Epithelial cell of prostate (primary cell): Measurements from ENCODE around the gene MED28.
A peak's percentile ranks its signal among the peaks of the same experiment; 100 is the strongest.

Experiments
- DNase-seq: peaks from one replicate; pipeline ENCODE4 v3.0.0-alpha.2; 2011; ENCODE audit warnings: low read depth, low spot score
- H3K27ac ChIP-seq: fragments of 450-650 bp; 2 replicates; pipeline ENCODE4 v1.5.1; 2017; ENCODE audit warnings: mild to moderate bottlenecking

The MED28 gene

GRCh38 chr4:17613761-17614415, 553 bp upstream of the MED28 start:
- DNase-seq: peak; percentile 27
- peak overlapping the region; percentile 73 for H3K27ac ChIP-seq

GRCh38 chr4:17616283-17616682, 1.8 kb downstream of the MED28 start:
- H3K27ac ChIP-seq: no peak overlapping the region
- DNase-seq: no peak

- peak overlapping the region; percentile 43 for H3K27ac ChIP-seq
- no peak for DNase-seq
Measured at GRCh38 chr4:17618926-17619325, 4.5 kb downstream of the MED28 start.

- H3K27ac ChIP-seq: peak overlapping the region; percentile 43
- DNase-seq: no peak
Measured at GRCh38 chr4:17619416-17620105, 5.1 kb downstream of the MED28 start.

- no peak overlapping the region for H3K27ac ChIP-seq
- DNase-seq: no peak
Measured at GRCh38 chr4:17623451-17624001, 9.1 kb downstream of the MED28 start.

GRCh38 chr4:17624821-17625220, 10.4 kb downstream of the MED28 start:
- no peak for DNase-seq
- no peak overlapping the region for H3K27ac ChIP-seq

- H3K27ac ChIP-seq: no peak overlapping the region
- no peak for DNase-seq
Measured at GRCh38 chr4:17630228-17630627, 15.8 kb downstream of the MED28 start.

- no peak for DNase-seq
- no peak overlapping the region for H3K27ac ChIP-seq
Measured at GRCh38 chr4:17633600-17633999, 19.2 kb downstream of the MED28 start.

GRCh38 chr4:17635056-17635455, 20.6 kb downstream of the MED28 start:
- no peak for DNase-seq
- H3K27ac ChIP-seq: no peak overlapping the region

- H3K27ac ChIP-seq: no peak overlapping the region
Measured at GRCh38 chr4:17636341-17636695, 21.9 kb downstream of the MED28 start.

GRCh38 chr4:17636696-17637622, 22.5 kb downstream of the MED28 start:
- no peak overlapping the region for H3K27ac ChIP-seq
- DNase-seq: no peak

More at GRCh38 chr4:17636341-17636695, 21.9 kb downstream of the MED28 start:
- DNase-seq: no peak

- DNase-seq: no peak
- no peak overlapping the region for H3K27ac ChIP-seq
Measured at GRCh38 chr4:17639136-17639535, 24.7 kb downstream of the MED28 start.

- H3K27ac ChIP-seq: no peak overlapping the region
- no peak for DNase-seq
Measured at GRCh38 chr4:17642398-17642783, 27.9 kb downstream of the MED28 start.

- DNase-seq: no peak
- no peak overlapping the region for H3K27ac ChIP-seq
Measured at GRCh38 chr4:17646693-17647092, 32.3 kb downstream of the MED28 start.

GRCh38 chr4:17647176-17647806, 32.9 kb downstream of the MED28 start:
- DNase-seq: no peak
- no peak overlapping the region for H3K27ac ChIP-seq

- H3K27ac ChIP-seq: no peak overlapping the region
- DNase-seq: no peak
Measured at GRCh38 chr4:17647927-17648326, 33.5 kb downstream of the MED28 start.

- no peak for DNase-seq
- H3K27ac ChIP-seq: no peak overlapping the region
Measured at GRCh38 chr4:17650406-17650805, 36.0 kb downstream of the MED28 start.

- no peak for DNase-seq
- H3K27ac ChIP-seq: no peak overlapping the region
Measured at GRCh38 chr4:17654701-17655100, 40.3 kb downstream of the MED28 start.

GRCh38 chr4:17657090-17657489, 42.6 kb downstream of the MED28 start:
- no peak for DNase-seq
- H3K27ac ChIP-seq: no peak overlapping the region

- no peak for DNase-seq
- no peak overlapping the region for H3K27ac ChIP-seq
Measured at GRCh38 chr4:17657849-17658248, 43.4 kb downstream of the MED28 start.
